SK-N-SH treated with all-trans-retinoic acid at 6 μM for 48 hours (cell line): ENCODE data around the gene AKAP10.
"Not testable (repeated sequence)": the region's sequence is repeated elsewhere in the genome, so short reads cannot be mapped to it uniquely, and the experiment has no call there.

ENCODE experiments used
- BACH2 ChIP-seq: fragments of 250-450 bp; sonication (Bioruptor Pico); IDR thresholded peaks from 2 replicates; pipeline ENCODE4 v1.9.0; 2021; ENCODE audit warnings: mild to moderate bottlenecking, borderline replicate concordance
- CSDC2 ChIP-seq: fragments of 250-450 bp; sonication (Bioruptor Pico); IDR thresholded peaks from 2 replicates; pipeline ENCODE4 v1.5.0; 2020; ENCODE audit warnings: mild to moderate bottlenecking, moderate library complexity
- GLIS3 ChIP-seq: fragments of 250-450 bp; sonication (Bioruptor Pico); IDR thresholded peaks from 2 replicates; pipeline ENCODE4 v1.5.0; 2020; ENCODE audit warnings: mild to moderate bottlenecking, moderate library complexity
- OSR1 ChIP-seq: fragments of 250-450 bp; sonication (Bioruptor Pico); IDR thresholded peaks from 2 replicates; pipeline ENCODE4 v1.8.0; 2022; ENCODE audit warnings: moderate library complexity, mild to moderate bottlenecking, inconsistent platforms
- PPARA ChIP-seq: fragments of 250-450 bp; sonication (Bioruptor Pico); IDR thresholded peaks from 2 replicates; pipeline ENCODE4 v1.5.0; 2020; ENCODE audit warnings: mild to moderate bottlenecking, borderline replicate concordance
- ZFP3 ChIP-seq: fragments of 250-450 bp; sonication (Bioruptor Pico); IDR thresholded peaks from 2 replicates; pipeline ENCODE4 v1.5.0; 2020; ENCODE audit warnings: mild to moderate bottlenecking, moderate library complexity
- ZNF8 ChIP-seq: fragments of 450-650 bp; formaldehyde crosslinking; IDR thresholded peaks from 2 replicates; pipeline ENCODE4 v1.5.0; 2020; ENCODE audit warnings: mild to moderate bottlenecking, moderate library complexity
- TF ChIP-seq, protein P1 (sequence below): fragments of 250-450 bp; sonication (Bioruptor Pico); IDR thresholded peaks from 2 replicates; pipeline ENCODE4 v1.5.1; 2020; ENCODE audit warnings: low read depth, mild to moderate bottlenecking, moderate library complexity
- TF ChIP-seq, protein P2 (sequence below): fragments of 250-450 bp; sonication (Bioruptor Pico); IDR thresholded peaks from 2 replicates; pipeline ENCODE4 v1.5.1; 2021; ENCODE audit warnings: mild to moderate bottlenecking, moderate library complexity
- TF ChIP-seq, protein P3 (sequence below): fragments of 250-450 bp; sonication (Bioruptor Pico); IDR thresholded peaks from 2 replicates; pipeline ENCODE4 v1.8.0; 2020; ENCODE audit warnings: mild to moderate bottlenecking, moderate library complexity, borderline replicate concordance

DNA sequence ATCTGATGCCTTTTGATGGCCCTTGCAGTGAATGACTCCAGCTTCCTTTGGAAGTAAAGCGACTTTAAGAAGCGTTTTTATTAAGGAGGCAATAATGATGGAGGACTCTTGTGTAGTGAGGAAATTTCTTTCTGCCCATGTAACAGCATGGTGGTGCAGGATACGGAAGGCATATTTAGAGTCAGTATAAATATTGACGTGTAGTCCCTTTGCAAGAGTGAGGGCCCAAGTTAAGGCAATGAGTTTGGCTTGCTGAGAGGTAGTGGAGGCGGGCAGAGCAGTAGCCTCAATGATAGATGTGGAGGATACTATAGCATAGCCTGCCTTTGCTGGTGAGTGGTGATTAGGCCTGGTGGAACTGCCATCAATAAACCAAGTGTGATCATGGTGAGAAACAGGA, 87.6 kb downstream of the AKAP10 start:
- TF ChIP-seq, protein P1, sequence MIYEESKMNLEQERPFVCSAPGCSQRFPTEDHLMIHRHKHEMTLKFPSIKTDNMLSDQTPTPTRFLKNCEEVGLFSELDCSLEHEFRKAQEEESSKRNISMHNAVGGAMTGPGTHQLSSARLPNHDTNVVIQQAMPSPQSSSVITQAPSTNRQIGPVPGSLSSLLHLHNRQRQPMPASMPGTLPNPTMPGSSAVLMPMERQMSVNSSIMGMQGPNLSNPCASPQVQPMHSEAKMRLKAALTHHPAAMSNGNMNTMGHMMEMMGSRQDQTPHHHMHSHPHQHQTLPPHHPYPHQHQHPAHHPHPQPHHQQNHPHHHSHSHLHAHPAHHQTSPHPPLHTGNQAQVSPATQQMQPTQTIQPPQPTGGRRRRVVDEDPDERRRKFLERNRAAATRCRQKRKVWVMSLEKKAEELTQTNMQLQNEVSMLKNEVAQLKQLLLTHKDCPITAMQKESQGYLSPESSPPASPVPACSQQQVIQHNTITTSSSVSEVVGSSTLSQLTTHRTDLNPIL (CRISPR knock-in tag): not testable (repeated sequence)
- not testable (repeated sequence) for TF ChIP-seq ZNF8 (CRISPR knock-in tag); BACH2 (CRISPR knock-in tag); PPARA (CRISPR knock-in tag); OSR1; ZFP3 (CRISPR knock-in tag); GLIS3 (CRISPR knock-in tag); CSDC2 (CRISPR knock-in tag)
- TF ChIP-seq, protein P2, sequence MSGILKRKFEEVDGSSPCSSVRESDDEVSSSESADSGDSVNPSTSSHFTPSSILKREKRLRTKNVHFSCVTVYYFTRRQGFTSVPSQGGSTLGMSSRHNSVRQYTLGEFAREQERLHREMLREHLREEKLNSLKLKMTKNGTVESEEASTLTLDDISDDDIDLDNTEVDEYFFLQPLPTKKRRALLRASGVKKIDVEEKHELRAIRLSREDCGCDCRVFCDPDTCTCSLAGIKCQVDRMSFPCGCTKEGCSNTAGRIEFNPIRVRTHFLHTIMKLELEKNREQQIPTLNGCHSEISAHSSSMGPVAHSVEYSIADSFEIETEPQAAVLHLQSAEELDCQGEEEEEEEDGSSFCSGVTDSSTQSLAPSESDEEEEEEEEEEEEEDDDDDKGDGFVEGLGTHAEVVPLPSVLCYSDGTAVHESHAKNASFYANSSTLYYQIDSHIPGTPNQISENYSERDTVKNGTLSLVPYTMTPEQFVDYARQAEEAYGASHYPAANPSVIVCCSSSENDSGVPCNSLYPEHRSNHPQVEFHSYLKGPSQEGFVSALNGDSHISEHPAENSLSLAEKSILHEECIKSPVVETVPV (CRISPR knock-in tag): not testable (repeated sequence)
- TF ChIP-seq, protein P3, sequence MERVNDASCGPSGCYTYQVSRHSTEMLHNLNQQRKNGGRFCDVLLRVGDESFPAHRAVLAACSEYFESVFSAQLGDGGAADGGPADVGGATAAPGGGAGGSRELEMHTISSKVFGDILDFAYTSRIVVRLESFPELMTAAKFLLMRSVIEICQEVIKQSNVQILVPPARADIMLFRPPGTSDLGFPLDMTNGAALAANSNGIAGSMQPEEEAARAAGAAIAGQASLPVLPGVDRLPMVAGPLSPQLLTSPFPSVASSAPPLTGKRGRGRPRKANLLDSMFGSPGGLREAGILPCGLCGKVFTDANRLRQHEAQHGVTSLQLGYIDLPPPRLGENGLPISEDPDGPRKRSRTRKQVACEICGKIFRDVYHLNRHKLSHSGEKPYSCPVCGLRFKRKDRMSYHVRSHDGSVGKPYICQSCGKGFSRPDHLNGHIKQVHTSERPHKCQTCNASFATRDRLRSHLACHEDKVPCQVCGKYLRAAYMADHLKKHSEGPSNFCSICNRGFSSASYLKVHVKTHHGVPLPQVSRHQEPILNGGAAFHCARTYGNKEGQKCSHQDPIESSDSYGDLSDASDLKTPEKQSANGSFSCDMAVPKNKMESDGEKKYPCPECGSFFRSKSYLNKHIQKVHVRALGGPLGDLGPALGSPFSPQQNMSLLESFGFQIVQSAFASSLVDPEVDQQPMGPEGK (CRISPR knock-in tag): not testable (repeated sequence)
